Prostate gland (tissue), 2 donors: Measurements from ENCODE around the gene ARL2. TPM values are rescaled to one million over a fixed set of nuclear protein-coding genes. Genes with fewer than 3 reads are reported as not detected.
"Not testable (repeated sequence)": the region's sequence is repeated elsewhere in the genome, so short reads cannot be mapped to it uniquely, and the experiment has no call there.

Source experiments
- DNase-seq: peaks from one replicate; pipeline ENCODE4 v3.0.0-alpha.2; 2019; ENCODE audit warnings: low spot score
- H3K27ac ChIP-seq, 2 donors: fragments of 200-600 bp; sonication (generic); 2 replicates each; pipeline ENCODE4 v1.5.1; 2017 to 2019
- H3K27me3 ChIP-seq: fragments of 200-600 bp; sonication (generic); replicated peaks from 2 replicates; pipeline ENCODE4 v1.5.1; 2019; ENCODE audit not compliant: insufficient read depth
- H3K36me3 ChIP-seq, 2 donors: fragments of 200-600 bp; sonication (generic); 1 replicate in 1 of 2; 2 replicates in 1 of 2; pipeline versions ENCODE4 v1.5.1 to v1.8.1; 2017 to 2019
- H3K4me1 ChIP-seq: fragments of 200-600 bp; sonication (generic); replicated peaks from 2 replicates; pipeline ENCODE4 v1.5.1; 2019
- H3K4me3 ChIP-seq, 2 donors: fragments of 200-600 bp; sonication (generic); 2 replicates each; pipeline ENCODE4 v1.5.1; 2017 to 2019
- H3K9me3 ChIP-seq: fragments of 200-600 bp; sonication (generic); 2 replicates; pipeline ENCODE4 v1.5.1; 2017
- POLR2A ChIP-seq: fragments of 450-650 bp; IDR thresholded peaks from one replicate; pipeline ENCODE4 v1.6.1; 2016; ENCODE audit warnings: antibody characterized with exemption, mild to moderate bottlenecking
- POLR2AphosphoS5 ChIP-seq: sonication (generic); formaldehyde crosslinking; IDR thresholded peaks from one replicate; pipeline ENCODE4 v1.6.1; 2017; ENCODE audit warnings: antibody characterized with exemption
- WGBS: methylation state at CpG from one replicate; pipeline ENCODE4 v1.1.5; 2018; 5-methylcytosine and 5-hydroxymethylcytosine counted together
- intact Hi-C: fragments of 100-400 bp; cut with DNase I; formaldehyde crosslinking; loops from one replicate; pipeline ENCODE4 v1.14.2; 2022
- total RNA-seq, 2 donors: library from RNA; depleted of rRNA; stranded (reverse); fragments of >200 nt; gene quantifications; one replicate each; pipeline ENCODE4 v1.1.0, GENCODE V29; 2016
- TF ChIP-seq, protein P1 (sequence below), 4 experiments: fragments of 200-600 bp in 2 of 4; fragments of 450-650 bp in 2 of 4; sonication (generic) in 2 of 4; IDR thresholded peaks; 1 replicate in 3 of 4; 2 replicates in 1 of 4; pipeline ENCODE4 v1.5.1; 2016 to 2019; ENCODE audit warnings: antibody characterized with exemption in 4 of 4, mild to moderate bottlenecking in 2 of 4, moderate library complexity in 2 of 4

Gene ARL2
- total RNA-seq, 2 donors from 2014 or later: 86.5 to 135 TPM

DNA sequence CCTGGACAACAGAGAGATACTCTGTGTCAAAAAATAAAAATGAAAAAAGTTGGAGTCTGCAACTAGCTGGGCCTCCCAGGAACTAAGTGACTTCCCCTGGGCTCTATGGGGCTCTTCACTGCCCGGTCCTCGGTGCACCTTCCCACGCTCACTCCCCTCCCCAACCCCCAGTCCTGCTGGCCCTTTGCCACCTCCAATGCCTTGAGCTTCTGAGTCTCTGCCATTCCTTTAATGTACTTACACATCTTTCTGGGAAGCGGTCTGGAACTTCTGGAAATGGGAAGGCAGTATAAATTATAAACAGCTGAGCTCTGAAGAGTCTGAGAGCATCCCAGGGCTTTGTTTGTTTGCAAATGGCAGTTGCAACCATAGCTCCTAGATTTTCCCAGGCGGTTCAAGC, 11.3 kb upstream of the ARL2 start:
- Histone ChIP-seq H3K27ac (no peak overlapping the region), H3K9me3 (no peaks in the 10 kb centered on the region), H3K4me3 (no peak overlapping the region), H3K36me3 (no peaks in the 10 kb centered on the region), H3K27me3 (no peaks in the 10 kb centered on the region), H3K4me1 (no peaks in the 10 kb centered on the region)
- intact Hi-C loops: no loop called here
- no peak for DNase-seq
- 72% methylated on average over 5 of the region's 5 CpGs for WGBS
- TF ChIP-seq POLR2A (no peak), POLR2AphosphoS5 (no peak)
- TF ChIP-seq, protein P1, sequence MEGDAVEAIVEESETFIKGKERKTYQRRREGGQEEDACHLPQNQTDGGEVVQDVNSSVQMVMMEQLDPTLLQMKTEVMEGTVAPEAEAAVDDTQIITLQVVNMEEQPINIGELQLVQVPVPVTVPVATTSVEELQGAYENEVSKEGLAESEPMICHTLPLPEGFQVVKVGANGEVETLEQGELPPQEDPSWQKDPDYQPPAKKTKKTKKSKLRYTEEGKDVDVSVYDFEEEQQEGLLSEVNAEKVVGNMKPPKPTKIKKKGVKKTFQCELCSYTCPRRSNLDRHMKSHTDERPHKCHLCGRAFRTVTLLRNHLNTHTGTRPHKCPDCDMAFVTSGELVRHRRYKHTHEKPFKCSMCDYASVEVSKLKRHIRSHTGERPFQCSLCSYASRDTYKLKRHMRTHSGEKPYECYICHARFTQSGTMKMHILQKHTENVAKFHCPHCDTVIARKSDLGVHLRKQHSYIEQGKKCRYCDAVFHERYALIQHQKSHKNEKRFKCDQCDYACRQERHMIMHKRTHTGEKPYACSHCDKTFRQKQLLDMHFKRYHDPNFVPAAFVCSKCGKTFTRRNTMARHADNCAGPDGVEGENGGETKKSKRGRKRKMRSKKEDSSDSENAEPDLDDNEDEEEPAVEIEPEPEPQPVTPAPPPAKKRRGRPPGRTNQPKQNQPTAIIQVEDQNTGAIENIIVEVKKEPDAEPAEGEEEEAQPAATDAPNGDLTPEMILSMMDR (IDR thresholded peaks at IDR 0.05): no peak

DNA sequence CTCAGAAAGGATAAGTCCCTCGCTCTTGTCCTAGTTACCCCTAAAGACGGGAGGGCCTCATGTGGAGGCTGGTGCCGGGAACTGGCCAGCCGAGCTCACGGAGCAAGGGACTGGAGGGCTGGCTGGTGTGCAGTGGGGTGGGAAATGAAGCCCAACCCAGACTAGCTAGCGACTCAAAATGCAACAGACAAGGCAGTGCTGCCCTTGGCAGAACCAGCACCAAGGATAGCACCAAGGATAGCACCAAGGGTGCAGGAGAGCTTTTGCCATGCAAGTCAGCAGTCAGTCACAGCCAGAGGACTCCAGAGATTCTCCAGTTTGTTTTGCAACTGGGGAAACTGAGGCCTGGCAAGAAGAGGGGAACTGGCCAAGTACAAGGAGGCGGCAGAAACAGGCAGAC, 10.7 kb upstream of the ARL2 start:
- Histone ChIP-seq H3K27me3 (no peaks in the 10 kb centered on the region), H3K9me3 (no peaks in the 10 kb centered on the region), H3K4me1 (no peaks in the 10 kb centered on the region), H3K36me3 (no peaks in the 10 kb centered on the region), H3K4me3 (no peak overlapping the region), H3K27ac (no peak overlapping the region)
- no peak for DNase-seq
- intact Hi-C loops: no loop called here
- 52% methylated on average over 7 of the region's 7 CpGs for WGBS
- TF ChIP-seq POLR2A (no peak), POLR2AphosphoS5 (no peak)
- TF ChIP-seq, protein P1 (IDR thresholded peaks at IDR 0.05): no peak

DNA sequence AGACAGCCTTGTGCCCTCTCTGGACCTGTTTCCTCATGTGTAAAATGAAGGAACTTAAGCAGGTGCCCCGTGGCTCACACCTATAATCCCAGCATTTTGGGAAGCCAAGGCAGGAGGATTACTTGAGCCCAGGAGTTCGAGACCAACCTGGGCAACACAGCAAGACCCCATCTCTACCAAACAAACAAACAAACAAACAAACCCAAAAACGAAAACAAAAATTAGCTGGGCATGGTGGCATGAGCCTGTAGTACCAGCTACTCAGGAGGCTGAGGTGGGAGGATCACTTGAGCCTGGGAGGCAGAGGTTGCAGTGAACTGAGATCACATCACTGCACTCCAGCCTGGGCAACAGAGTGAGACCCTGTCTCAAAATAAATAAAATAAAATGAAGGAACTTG, 10.0 kb upstream of the ARL2 start:
- H3K4me3 ChIP-seq, H3K9me3 ChIP-seq, DNase-seq, H3K4me1 ChIP-seq, intact Hi-C loops, H3K36me3 ChIP-seq, H3K27ac ChIP-seq, H3K27me3 ChIP-seq: not testable (repeated sequence)
- WGBS: 73% methylated on average over 3 of the region's 3 CpGs

DNA sequence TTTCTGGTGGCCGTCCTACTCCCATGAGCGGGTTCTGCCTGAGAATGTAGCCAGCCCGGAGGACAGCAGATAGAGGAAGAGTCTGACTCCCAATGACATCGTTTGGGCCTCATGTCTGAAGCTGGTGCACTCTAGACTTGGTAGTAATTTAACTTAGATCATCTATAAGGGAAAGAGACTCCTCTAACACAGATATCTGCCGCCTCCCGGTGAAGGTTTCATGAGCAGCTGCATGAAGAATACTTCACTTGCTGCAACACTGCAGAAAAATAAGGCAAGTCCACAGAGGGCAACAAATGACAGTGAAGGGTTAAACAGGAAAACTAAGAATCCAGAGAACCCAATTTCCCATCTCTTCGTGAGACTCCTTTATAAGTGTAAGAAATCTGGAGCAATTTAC, 5.9 kb upstream of the ARL2 start:
- no peak overlapping the region for H3K27ac ChIP-seq
- TF ChIP-seq, protein P1 (IDR thresholded peaks at IDR 0.05): no peak
- TF ChIP-seq POLR2A: no peak
- no peak for DNase-seq
- no peaks in the 10 kb centered on the region for H3K27me3 ChIP-seq
- H3K4me3 ChIP-seq: no peak overlapping the region
- H3K36me3 ChIP-seq: no peaks in the 10 kb centered on the region
- WGBS: 68% methylated on average over 7 of the region's 7 CpGs
- H3K9me3 ChIP-seq: no peaks in the 10 kb centered on the region
- H3K4me1 ChIP-seq: no peaks in the 10 kb centered on the region
- intact Hi-C loops: no loop called here

DNA sequence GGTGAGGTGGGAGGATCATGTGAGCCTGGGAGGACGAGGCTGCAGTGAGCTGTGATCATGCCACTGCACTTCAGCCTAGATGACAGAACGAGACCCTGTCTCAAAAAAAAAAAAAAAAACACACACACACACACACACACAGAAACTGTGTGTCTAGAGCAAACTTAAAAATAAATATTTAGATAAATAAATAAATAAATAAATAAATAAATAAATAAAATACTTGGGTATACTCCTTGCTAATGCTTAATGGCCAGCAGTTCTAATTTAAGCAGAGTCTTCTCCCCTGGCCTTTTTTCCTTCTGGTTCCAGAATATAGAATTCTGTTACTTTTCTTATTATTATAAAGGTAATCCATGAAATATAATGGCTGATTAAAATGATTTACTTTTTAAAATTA, 5.1 kb upstream of the ARL2 start:
- no peaks in the 10 kb centered on the region for H3K36me3 ChIP-seq
- TF ChIP-seq POLR2AphosphoS5 (no peak), POLR2A (no peak)
- TF ChIP-seq, protein P1 (IDR thresholded peaks at IDR 0.05): no peak
- no peaks in the 10 kb centered on the region for H3K9me3 ChIP-seq
- WGBS: 85% methylated on average over 2 of the region's 2 CpGs
- DNase-seq: no peak
- no peaks in the 10 kb centered on the region for H3K4me1 ChIP-seq
- intact Hi-C loops: no loop called here
- H3K4me3 ChIP-seq: no peak overlapping the region
- no peak overlapping the region for H3K27ac ChIP-seq
- no peaks in the 10 kb centered on the region for H3K27me3 ChIP-seq
